Rectal smooth muscle tissue (tissue), 1 donor: ENCODE measurements around the gene AP3B1.

Experiments used
- H3K27ac ChIP-seq: one replicate; pipeline ENCODE4 v1.7.0; 2013; ENCODE audit warnings: low read depth, low read length, inconsistent platforms
- H3K27me3 ChIP-seq: one replicate; pipeline ENCODE4 v1.7.0; 2013; ENCODE audit warnings: low read length; ENCODE audit not compliant: control insufficient read depth, insufficient read depth
- H3K36me3 ChIP-seq: one replicate; pipeline ENCODE4 v1.7.0; 2013; ENCODE audit warnings: low read length; ENCODE audit not compliant: control insufficient read depth, insufficient read depth
- H3K4me1 ChIP-seq: one replicate; pipeline ENCODE4 v1.7.0; 2013; ENCODE audit warnings: low read length; ENCODE audit not compliant: control insufficient read depth, insufficient read depth
- H3K4me3 ChIP-seq: one replicate; pipeline ENCODE4 v1.7.0; 2013; ENCODE audit warnings: low read length
- H3K9ac ChIP-seq: one replicate; pipeline ENCODE4 v1.7.0; 2013; ENCODE audit warnings: low read length

AP3B1 gene

DNA sequence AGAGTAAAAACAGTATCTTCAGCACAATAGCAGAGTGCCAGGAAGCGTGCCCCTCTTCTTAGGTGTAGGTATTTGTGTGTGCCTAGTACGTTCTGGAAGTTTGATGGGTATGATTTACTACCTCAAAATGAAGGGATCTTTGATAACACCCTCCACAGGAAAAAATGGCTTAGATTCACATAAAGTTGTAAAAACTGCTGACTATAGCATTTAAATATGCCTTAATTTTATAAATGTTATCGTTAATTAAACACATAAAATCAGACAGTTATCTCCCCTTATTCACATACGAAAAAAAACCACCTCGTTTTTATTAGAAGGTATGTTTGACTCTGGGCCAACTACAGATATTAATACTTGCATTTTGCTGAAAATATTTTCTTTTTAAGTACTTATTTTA, 274.8 kb downstream of the AP3B1 start:
- Histone ChIP-seq H3K27ac (no peak overlapping the region), H3K27me3 (no peaks in the 10 kb centered on the region), H3K36me3 (no peaks in the 10 kb centered on the region), H3K4me1 (no peaks in the 10 kb centered on the region), H3K9ac (no peak overlapping the region), H3K4me3 (no peak overlapping the region)

DNA sequence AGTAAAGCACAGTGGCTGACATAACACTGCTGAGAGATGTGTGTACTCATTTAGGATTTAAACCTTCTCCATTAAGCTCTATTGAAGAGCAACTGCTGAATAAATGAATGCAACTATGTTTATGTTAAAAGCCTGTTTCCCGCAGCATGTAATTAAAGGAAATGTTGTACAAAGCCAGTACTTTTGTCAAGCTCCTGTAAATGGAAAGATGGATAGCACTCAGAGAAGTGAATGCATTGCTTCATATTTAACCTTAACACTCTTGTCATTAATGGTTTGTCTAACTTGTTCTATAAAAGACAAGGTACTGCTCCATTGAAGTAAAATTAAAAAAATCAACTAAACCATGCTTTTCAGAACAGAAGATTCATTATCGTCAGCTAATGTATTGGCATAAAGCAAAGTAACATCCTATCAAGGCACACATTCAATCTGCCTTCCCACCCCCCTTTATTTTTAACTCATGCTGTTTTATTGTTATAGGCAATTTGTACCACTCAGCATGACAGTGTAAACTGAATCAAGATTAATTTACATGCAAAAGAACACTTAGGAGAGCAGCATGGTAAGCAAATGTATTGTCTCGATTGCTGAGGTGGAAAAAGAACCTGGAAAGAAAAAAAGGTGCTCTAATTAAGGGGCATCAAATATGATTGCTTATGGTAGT, 277.5 kb downstream of the AP3B1 start:
- no peak overlapping the region for H3K9ac ChIP-seq
- no peaks in the 10 kb centered on the region for H3K4me1 ChIP-seq
- H3K27me3 ChIP-seq = no peaks in the 10 kb centered on the region
- H3K36me3 ChIP-seq = no peaks in the 10 kb centered on the region
- no peak overlapping the region for H3K27ac ChIP-seq
- H3K4me3 ChIP-seq = no peak overlapping the region

DNA sequence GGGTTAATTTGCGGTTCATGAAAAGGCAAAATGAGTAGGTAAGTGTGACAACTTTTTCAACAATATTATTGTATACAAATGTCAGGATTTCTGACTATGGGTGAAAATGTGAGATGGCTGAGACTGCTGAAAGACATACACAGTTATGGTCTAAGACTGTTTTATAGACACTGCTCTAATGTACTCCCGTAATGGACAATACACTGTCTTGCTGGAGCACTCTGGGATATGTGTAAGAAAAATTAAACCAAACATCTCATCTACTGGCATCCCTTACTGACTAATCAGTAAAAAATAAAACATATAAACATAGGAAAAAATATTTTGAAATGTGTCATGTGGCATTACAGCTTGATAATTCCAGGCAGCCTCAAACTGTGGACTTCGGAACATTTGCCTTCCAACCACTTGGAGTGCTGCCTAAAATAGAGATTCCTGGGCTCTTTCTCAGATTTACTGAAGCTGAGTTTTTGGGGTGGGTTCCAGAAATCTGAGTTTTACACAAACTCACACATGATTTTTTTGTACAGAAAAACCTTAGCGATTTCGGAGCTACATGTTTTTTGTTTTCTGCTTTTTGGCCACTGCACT, 284.5 kb downstream of the AP3B1 start:
- Histone ChIP-seq H3K27me3 (no peaks in the 10 kb centered on the region), H3K27ac (no peak overlapping the region), H3K4me3 (no peak overlapping the region), H3K4me1 (peaks cover 2% of the 10 kb centered on the region), H3K36me3 (no peaks in the 10 kb centered on the region), H3K9ac (no peak overlapping the region)

DNA sequence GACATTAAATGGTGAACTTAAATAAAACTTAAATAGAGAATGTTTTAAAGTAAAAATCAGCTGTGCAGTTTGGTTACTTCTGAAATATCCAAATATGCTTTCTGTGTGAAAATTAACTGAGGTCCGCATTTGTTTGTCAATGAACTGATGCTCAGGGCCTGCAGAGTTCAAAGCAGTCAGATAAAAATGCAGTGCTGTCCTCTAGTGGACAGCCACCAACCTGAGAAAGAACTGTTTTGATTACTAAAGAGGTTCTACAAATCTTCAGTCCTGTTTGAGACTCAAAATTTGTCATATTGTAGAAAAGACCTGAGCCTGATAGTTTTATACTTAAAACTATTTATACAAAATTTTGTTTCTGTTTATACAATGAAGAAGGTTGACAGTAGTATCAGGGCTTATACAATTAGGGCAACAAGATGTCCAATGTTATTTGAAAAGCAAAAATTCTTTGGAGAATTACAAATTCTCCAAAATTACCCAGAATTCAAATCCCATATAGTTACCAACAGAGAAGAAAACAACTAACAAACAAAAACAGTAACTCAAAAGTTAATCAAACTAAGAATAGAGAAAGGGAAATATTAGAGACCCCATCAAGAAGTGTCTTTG, 286.0 kb downstream of the AP3B1 start:
- Histone ChIP-seq H3K4me1 (peaks cover 2% of the 10 kb centered on the region), H3K27ac (no peak overlapping the region), H3K9ac (no peak overlapping the region)

DNA sequence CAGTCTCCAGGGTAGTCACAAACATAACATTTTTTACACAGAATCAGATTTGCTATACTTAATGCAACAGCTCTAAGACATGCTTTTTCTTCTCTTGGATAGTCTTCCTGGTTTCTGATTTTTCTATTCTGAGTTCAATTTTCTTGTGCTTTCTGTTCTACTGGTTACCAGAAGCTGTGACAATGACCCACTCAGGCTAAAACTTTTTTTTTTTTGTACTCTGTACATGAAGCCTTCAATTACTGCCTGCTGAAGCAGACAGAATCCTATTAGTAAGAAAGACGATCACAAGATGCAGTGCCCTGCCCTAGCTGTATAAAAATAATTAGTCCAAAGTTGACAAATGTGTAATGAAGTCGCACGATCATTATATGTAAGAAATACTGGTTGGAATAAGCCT, 287.3 kb downstream of the AP3B1 start:
- peaks cover 2% of the 10 kb centered on the region for H3K4me1 ChIP-seq
- no peaks in the 10 kb centered on the region for H3K27me3 ChIP-seq
- no peak overlapping the region for H3K27ac ChIP-seq
- H3K9ac ChIP-seq = no peak overlapping the region
- no peak overlapping the region for H3K4me3 ChIP-seq
- H3K36me3 ChIP-seq = no peaks in the 10 kb centered on the region

More for the DNA sequence above, 286.0 kb downstream of the AP3B1 start:
- Histone ChIP-seq H3K36me3 (no peaks in the 10 kb centered on the region), H3K27me3 (no peaks in the 10 kb centered on the region), H3K4me3 (no peak overlapping the region)

DNA sequence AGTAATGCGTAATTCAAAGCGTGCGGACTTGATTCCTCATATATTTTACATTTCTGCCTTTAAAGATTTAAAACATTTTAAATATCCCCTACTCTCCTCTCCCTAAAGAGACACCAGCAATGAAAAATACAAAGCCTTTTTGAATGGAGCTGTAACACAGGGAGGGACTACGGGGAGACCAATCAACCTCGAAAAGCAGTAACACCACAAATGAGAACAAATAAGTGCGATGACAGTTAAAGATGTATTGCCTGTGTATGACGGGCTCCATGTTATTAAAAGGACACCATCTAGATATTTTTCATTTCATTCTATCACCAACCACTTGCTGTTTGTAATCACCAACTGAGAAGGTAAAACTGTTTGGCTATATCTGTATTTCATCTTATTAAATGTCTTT, 288.0 kb downstream of the AP3B1 start:
- Histone ChIP-seq H3K4me3 (no peak overlapping the region), H3K27me3 (no peaks in the 10 kb centered on the region), H3K27ac (no peak overlapping the region), H3K36me3 (no peaks in the 10 kb centered on the region), H3K4me1 (peaks cover 2% of the 10 kb centered on the region), H3K9ac (no peak overlapping the region)

DNA sequence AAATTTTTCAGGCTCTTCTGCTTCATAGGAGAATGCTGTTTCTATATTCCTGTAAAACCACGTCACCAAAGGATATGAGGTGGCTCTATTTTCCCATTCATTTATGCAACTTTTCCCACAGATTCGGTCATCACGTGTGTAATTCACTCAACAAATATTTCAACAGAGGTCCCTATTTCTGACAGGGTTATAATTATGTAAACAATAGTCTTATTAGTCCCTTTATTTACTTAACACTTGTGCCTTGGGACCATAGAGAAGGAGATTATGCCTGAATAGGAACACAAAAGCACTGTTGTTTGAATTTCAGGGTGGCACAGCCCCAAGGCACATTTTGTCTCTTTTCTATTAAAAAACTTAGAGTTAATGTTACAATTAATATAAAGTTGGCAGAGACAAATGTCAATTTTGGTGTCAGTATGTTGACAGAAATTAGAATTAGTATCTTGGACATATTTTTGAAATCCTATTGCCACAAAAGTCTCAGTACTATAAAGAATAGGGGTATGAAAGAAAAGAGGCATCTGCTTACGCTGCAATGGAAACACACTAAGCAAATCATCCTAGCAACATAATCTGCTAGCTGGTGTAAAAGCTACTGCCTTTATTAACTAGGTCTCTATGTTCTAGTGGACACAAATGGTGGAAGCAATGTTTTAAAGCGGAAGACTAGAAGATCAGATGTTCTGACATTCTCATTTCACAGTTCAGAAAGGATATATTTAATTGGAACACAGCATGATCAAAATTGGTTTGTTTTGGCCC, 289.3 kb downstream of the AP3B1 start:
- H3K9ac ChIP-seq = no peak overlapping the region
- no peak overlapping the region for H3K4me3 ChIP-seq
- H3K4me1 ChIP-seq = peaks cover 2% of the 10 kb centered on the region
- no peaks in the 10 kb centered on the region for H3K36me3 ChIP-seq
- H3K27me3 ChIP-seq = no peaks in the 10 kb centered on the region
- no peak overlapping the region for H3K27ac ChIP-seq

DNA sequence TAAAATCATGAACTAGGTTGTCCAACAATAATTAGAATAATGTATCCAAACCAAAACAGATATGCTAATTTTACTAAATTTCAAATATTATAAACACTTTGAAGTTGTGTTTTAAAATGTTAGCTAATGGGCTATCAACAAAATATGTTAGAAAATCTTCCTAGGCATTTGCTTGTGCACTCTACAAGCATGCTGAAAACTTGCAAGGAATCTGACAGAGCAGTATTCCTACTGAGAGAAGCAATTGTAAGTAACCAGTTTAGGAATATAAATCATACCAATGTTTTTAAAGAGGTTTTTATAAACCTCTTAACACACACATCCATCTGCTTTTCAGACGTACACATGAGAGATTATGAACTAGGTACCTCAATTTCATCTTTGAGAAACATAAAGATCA, 289.9 kb downstream of the AP3B1 start:
- H3K36me3 ChIP-seq = no peaks in the 10 kb centered on the region
- H3K9ac ChIP-seq = no peak overlapping the region
- no peaks in the 10 kb centered on the region for H3K4me1 ChIP-seq
- H3K27me3 ChIP-seq = no peaks in the 10 kb centered on the region
- H3K27ac ChIP-seq = no peak overlapping the region
- H3K4me3 ChIP-seq = no peak overlapping the region

DNA sequence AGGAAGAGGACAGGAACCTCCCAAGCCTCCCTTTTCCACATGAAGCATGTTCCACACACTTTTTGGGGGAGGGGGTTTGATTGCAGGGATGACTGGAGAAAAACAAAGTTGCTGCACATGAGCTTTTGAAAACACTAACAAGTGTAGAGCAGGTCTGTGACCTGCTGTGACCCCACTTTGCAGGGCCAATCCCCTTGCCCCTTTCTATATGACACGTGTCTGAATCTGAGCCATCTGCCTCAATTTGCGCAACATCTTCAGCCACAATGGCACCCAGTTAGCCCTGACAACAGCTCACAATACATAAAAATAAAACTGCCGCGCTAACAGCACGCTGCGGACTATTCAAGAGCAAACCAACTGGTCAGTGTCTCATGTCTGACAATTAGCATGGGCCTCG, 290.6 kb downstream of the AP3B1 start:
- H3K9ac ChIP-seq = no peak overlapping the region

DNA sequence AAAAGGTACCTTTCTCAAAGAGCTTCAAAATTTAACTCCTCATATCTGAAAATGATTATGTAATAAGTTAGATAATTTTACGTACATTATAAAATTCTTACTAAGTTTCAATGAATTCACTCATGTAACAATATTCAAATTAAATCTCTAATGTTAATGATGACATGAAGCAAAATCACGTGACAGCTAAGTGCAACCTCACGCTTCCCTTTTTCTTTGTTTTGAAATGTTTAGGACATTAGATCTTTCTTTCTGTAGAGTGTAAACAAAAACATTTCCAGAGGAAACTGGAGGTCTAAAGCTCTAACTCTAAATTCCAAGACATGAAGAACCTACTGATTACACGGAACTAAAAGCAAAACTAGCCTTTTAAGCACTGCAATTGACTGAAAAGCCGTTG, 291.0 kb downstream of the AP3B1 start:
- Histone ChIP-seq H3K27me3 (no peaks in the 10 kb centered on the region), H3K9ac (no peak overlapping the region), H3K4me3 (no peak overlapping the region), H3K27ac (no peak overlapping the region), H3K36me3 (no peaks in the 10 kb centered on the region), H3K4me1 (no peaks in the 10 kb centered on the region)

More for the DNA sequence above, 290.6 kb downstream of the AP3B1 start:
- no peaks in the 10 kb centered on the region for H3K4me1 ChIP-seq
- H3K27ac ChIP-seq = no peak overlapping the region
- no peaks in the 10 kb centered on the region for H3K27me3 ChIP-seq
- no peaks in the 10 kb centered on the region for H3K36me3 ChIP-seq
- no peak overlapping the region for H3K4me3 ChIP-seq

DNA sequence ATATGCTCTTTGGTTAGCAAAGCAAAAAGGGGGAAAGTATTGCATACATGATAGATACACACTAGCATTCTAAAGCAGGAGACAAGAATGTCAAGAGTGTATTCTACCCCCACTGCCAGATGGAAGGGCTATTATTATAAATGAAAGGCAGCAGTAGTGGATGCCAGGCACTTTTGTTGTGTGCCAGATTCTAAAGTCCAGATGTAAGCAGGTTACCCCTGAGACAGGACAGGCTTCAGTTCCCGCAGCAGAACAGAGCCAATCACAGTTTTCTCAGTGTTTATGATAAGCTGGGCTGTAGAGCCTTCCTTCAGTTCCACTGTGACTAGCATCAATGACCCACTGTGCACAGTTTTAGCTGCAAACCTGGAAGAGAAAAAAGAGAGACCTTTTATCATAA, 291.8 kb downstream of the AP3B1 start:
- Histone ChIP-seq H3K9ac (no peak overlapping the region), H3K4me3 (no peak overlapping the region), H3K27ac (no peak overlapping the region), H3K27me3 (no peaks in the 10 kb centered on the region), H3K36me3 (no peaks in the 10 kb centered on the region), H3K4me1 (no peaks in the 10 kb centered on the region)

DNA sequence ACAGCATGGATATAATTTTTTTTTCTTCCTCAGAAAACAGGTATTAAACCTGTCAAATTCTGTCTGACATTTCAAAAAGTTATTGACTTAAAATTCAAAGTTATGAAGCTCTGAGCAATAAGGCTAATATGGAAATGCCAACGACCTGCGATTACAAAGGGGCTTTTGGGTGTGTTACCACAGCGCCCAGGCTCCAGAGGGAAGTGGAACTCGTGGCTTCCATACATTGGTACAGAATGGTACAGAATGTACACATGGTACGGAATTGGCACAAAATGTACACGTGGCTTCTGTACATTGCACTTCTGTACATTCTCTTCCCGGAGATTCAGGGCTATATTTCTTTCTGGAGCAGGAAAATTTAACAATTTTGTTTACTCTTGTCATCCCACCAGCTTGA, 293.3 kb downstream of the AP3B1 start:
- no peaks in the 10 kb centered on the region for H3K4me1 ChIP-seq
- H3K36me3 ChIP-seq = no peaks in the 10 kb centered on the region
- no peaks in the 10 kb centered on the region for H3K27me3 ChIP-seq
- H3K4me3 ChIP-seq = no peak overlapping the region
- H3K27ac ChIP-seq = no peak overlapping the region
- H3K9ac ChIP-seq = no peak overlapping the region
